CD4-positive, alpha-beta T cell treated with Interferon alpha-2 for 1 hour (primary cell): ENCODE results near the gene ARHGAP21.
"Not testable (repeated sequence)": the region's sequence is repeated elsewhere in the genome, so short reads cannot be mapped to it uniquely, and the experiment has no call there.

Experiments used
- DNase-seq, 2 donors: peaks; one replicate each; pipeline ENCODE4 v3.0.0-alpha.2; 2020 to 2022

ARHGAP21 gene

GRCh38 chr10:24680647-24681524, 42.8 kb downstream of the ARHGAP21 start:
- no peak for DNase-seq

- no peak for DNase-seq
These were observed 44.9 kb downstream of the ARHGAP21 start for GRCh38 chr10:24678757-24679156.

DNA sequence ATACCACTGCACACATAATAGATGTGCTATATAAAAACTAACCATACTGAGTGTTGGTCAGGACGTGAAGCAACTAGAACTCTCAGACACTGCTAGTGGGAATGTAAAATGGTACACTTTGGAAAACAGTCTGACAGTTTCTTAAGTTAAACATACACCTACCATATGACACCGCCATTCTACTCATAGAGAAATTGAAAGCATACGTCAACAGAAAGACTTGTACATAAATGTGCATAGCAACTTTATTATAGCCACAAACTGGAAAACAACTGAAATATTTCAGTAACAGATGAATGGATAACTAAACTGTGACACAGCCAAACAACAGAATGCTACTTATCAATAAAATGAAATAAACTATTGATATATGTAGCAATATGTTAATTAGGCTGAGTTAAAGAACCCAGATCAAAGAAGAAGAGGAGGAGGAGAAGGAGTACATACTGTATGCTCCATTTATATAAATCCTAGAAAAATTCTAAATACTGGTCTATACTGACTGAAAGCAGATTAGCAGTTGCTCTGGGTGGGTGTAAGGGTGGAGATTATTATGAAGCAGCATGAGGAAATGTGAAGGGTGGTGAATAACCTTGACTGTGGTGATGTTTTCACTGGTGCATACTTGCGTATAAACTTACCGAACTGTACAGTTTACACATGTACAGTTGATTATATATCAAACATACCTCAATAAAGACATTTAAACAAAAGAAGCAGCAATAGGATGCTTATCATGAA, 48.6 kb downstream of the ARHGAP21 start:
- DNase-seq, result no peak

DNA sequence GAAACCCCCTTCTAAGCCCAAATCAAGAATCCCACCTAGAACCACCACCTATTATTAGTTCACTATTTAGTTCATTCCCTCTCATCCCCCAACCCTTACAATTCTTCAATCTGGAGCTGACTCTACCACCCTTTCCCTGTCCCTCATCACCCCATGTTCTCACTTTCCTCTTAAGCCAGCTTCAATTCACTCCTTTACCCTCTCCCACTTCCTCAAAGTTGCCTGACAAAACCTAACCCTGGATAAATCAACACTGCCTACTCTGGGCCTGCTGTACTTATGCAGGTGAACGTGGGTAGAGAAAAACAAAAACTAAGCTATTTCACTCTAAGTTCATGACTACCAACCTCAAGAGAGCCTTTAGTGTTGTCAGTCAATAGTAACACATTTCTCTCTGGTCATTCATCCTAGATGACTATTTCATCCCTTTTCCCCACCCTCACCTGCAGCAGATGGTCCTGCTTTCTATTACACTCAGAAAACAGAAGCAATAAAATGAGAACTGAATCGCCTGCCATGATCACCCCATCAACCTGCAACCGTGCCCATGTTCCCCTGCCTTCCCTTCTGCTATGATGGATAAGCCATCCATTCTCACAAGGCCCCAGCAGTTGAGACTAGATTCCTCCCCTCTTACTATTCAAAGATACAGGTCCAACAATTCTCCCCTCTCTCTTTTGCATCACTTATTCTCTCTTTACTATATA, 52.6 kb downstream of the ARHGAP21 start:
- DNase-seq, result no peak

GRCh38 chr10:24669285-24669852, 54.3 kb downstream of the ARHGAP21 start:
- DNase-seq, result no peak

DNA sequence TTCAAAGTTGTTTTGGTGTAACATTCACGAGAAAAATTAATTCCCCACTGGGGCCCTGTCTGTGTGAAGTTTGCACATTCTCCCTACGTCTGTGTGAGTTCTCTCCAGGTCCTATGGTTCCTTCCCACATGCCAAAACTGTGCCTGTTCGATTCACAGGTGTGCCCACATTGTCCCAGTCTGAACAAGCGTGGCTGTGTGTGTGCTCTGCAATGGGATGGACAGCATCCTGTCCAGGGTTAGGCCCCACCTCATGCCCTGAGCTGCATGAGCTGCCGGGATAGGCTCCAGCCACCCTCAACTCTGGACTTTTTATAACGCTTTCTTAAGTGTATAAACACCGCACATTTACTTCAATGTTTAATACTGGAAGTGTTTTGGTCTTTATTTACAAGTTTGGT, 55.4 kb downstream of the ARHGAP21 start:
- no peak for DNase-seq

DNA sequence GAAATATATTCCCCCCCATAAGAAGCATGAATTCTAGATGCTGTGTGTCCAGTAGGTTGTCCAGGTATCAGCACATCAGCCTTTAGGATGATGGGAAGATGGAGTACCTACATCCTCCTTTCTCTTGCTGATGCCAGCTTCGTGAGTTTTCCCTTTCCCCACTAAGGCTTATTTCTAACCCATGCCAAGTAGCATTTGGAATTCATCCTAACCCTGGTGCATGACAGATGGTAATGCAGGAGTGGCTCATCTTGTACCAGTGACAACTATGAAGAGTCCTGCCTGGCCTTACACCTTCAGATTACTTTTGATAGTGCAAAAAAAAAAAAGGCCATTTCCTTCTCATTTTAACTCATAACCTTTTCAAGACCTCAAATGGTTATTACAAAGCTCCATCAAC, 58.7 kb downstream of the ARHGAP21 start:
- no peak for DNase-seq

DNA sequence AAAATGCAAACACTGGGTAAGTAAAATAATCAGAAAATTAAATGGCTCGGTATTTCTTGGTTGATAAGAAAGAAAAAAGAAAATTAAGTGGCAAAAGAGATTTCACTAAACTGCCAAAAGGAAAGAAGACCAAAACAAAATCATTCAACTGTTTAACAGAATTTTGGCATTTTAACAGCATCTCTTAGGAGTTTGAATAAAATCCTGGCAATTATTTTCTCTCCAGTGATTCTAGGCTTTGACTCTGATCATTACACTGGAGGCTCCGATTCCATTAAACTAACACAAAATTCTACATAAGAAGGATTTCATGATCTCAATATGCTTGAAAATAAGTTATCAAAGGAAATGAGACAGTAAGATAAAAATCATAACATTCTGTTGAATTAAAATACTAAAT, 62.3 kb downstream of the ARHGAP21 start:
- DNase-seq, result no peak

DNA sequence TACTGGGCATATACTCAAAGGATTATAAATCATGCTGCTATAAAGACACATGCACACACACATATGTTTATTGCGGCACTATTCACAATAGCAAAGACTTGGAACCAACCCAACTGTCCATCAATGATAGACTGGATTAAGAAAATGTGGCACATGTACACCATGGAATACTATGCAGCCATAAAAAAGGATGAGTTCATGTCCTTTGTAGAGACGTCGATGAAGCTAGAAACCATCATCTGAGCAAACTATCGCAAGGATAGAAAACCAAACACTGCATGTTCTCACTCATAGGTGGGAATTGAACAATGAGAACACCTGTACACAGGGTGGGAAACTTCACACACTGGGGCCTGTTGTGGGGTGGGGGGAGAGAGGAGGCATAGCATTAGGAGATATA, 65.4 kb downstream of the ARHGAP21 start:
- DNase-seq, result not testable (repeated sequence)

GRCh38 chr10:24656326-24656725, 67.4 kb downstream of the ARHGAP21 start:
- DNase-seq, result not testable (repeated sequence)

DNA sequence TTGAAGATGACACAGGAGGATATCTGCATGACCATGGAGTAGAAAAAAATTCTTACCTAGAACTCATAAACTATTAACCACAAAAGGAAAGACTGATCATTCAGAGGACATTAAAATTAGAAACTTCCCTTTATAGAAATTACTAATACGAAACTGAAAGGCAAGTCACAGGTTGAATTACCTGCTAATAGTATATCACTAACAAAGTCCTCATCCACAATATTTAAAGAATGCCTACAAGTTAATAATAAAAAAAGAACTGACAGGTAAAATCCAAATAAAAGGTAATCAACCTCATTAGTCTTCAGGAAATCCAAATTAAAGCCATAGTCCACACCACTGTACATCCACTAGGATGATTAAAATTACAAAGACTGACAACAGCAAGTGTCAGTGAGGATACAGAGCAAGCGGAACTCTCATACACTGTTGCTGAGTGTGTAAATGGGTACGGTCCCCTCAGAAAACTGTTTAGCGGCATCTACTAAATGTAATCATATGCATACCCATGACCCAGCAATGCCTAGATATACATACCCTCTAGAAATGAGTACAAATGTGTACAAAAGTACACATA, 71.2 kb downstream of the ARHGAP21 start:
- no peak for DNase-seq

DNA sequence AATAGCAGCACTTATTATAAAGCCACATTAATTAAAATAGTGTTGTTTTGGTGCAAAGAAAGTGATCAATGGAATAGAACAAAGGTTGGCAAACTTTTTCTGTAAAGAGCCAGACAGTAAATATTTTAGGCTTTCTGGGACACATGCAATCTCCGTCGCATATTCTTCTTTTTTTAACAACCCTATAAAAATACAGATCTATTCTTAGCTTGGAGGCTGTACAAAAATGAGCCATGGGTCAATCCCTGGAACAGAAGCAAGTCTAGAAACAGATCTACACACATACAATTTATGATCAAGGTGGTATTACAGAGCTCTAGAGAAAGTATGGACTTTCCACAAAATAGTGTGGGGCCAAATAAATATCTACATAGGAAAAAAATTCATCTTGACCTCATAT, 71.8 kb downstream of the ARHGAP21 start:
- no peak for DNase-seq

DNA sequence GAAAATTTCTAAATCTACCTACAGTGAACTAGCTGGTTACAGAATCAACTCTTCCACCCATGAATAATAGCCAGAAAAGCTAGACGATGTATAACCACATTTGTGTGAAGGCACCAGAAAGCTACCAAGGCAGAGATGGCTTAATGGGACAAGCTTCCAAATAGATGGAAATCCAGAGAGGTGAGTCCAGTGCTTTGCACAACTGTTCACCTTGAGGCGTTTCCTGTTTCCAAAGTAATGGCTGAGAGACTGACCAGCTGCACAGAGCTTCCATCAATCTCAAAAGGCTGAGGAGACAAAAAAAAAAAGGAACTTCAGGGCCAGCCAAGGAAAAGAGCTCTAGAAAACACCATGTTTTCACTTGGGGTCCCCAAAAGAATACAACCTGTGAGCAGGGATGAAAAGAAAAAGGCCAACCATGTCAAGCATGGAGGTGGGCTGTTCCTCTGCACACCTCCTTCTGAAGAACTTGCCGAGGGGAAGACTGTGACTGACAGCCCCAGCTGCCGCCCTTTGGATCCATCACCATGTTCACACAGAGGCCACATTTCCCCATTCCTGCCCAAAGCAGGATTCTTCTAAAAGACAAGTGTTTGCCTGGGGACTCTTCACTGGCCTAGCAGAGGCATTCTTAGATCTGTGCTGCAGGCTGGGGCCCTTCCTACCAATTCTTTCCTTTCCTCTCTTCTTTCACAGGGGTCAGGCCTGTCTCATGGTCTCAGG, 72.9 kb downstream of the ARHGAP21 start:
- no peak for DNase-seq

- DNase-seq, result peak in 1 of 2 donors; percentile 23
These were observed 77.9 kb downstream of the ARHGAP21 start for GRCh38 chr10:24645784-24646183.

GRCh38 chr10:24645022-24645421, 78.7 kb downstream of the ARHGAP21 start:
- DNase-seq, result no peak

DNA sequence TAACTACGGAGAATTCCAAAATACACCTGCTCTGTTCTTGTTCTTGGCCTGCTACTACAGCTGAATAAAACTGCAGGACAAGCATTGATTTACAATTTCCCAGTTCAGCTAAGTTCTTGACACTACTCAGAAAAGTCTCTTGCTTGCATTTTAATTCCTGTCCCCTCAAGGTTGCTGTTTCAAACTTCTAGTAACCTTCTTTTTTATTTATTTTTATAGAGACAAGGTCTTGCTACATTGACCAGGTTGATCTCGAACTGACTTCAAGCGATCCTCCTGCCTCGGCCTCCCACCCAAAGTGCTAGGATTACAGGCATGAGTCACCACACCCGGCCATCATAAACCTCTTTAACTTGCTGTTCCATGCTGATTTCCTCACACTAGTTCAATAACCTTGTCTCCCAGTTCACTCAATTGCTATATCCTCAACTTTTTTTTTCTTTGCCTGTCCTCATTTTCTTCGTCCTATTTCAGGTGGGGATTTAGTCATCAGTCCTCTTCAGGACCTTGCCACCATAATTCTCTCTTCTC, 79.9 kb downstream of the ARHGAP21 start:
- DNase-seq, result no peak

- peak; percentile 16 to 67 for DNase-seq
These were observed 80.6 kb downstream of the ARHGAP21 start for GRCh38 chr10:24642921-24643678.

GRCh38 chr10:24639124-24639523, 84.6 kb downstream of the ARHGAP21 start:
- DNase-seq, result no peak

GRCh38 chr10:24625778-24626177, 97.9 kb downstream of the ARHGAP21 start:
- DNase-seq, result no peak

- DNase-seq, result no peak
These were observed 100.3 kb downstream of the ARHGAP21 start for GRCh38 chr10:24623383-24623782.

DNA sequence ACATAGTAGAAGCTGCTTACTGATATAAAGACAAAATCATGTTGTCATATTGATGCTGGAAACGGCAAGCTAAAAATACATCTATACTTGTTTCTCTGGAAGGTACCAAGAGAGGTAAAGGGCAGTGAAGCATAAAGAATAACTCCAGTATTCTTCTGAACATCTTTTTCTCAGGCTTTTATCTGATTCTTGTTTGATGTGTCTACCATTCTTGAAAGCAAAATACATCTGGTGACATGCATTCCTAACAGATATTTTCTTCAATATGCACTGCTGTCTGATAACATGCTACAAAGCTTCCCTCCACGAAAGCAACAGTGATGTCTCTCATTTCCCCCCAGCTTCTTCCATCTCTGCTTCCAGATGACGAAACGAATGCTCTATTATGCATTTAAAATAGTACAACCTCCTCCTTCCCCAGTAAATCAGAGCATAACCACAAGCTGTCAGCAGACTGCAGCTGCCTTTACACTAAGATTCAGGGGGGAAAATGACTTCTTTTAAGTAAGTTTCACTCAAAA, 100.8 kb downstream of the ARHGAP21 start:
- peak; percentile 10 to 44 for DNase-seq
